Heart left ventricle (tissue), 16 donors: ENCODE data around the gene POT1. TPM values are rescaled to one million over a fixed set of nuclear protein-coding genes. Genes with fewer than 3 reads are reported as not detected.

Experiments used
- ATAC-seq, 4 donors: fragments of 200-7000 bp; cut with Tn5 transposase; one replicate each; pipeline ENCODE4 v1.9.1; 2020 to 2022; ENCODE audit warnings: moderate library complexity in 4 of 4, mild to moderate bottlenecking in 3 of 4, moderate number of reproducible peaks in 1 of 4
- DNase-seq, 5 donors: peaks; one replicate each; pipeline ENCODE4 v3.0.0-alpha.2; 2020
- H3K27ac ChIP-seq, 12 donors: fragments of 200-600 bp; sonication (generic) in 4 of 12; one replicate each; pipeline versions ENCODE4 v1.5.0 to v1.8.0; 2016 to 2022; ENCODE audit warnings: mild to moderate bottlenecking in 2 of 12
- H3K27me3 ChIP-seq, 9 donors: fragments of 200-600 bp; sonication (generic) in 2 of 9; one replicate each; pipeline versions ENCODE4 v1.5.1 to v1.8.0; 2016 to 2022; ENCODE audit warnings: mild to moderate bottlenecking in 3 of 9
- H3K36me3 ChIP-seq, 9 donors: fragments of 200-600 bp; sonication (generic) in 2 of 9; one replicate each; pipeline versions ENCODE4 v1.5.0 to v1.8.0; 2018 to 2022; ENCODE audit warnings: mild to moderate bottlenecking in 2 of 9
- H3K4me1 ChIP-seq, 12 donors: fragments of 200-600 bp; sonication (generic) in 4 of 12; one replicate each; pipeline versions ENCODE4 v1.5.0 to v1.8.0; 2016 to 2022; ENCODE audit warnings: mild to moderate bottlenecking in 3 of 12
- H3K4me3 ChIP-seq, 12 donors: fragments of 200-600 bp; sonication (generic) in 4 of 12; one replicate each; pipeline versions ENCODE4 v1.5.0 to v1.8.0; 2017 to 2022; ENCODE audit warnings: mild to moderate bottlenecking in 9 of 12, moderate library complexity in 4 of 12
- H3K9me3 ChIP-seq, 12 donors: fragments of 200-600 bp; sonication (generic) in 4 of 12; one replicate each; pipeline versions ENCODE4 v1.5.0 to v1.8.0; 2016 to 2022; ENCODE audit warnings: mild to moderate bottlenecking in 1 of 12
- CTCF ChIP-seq, 12 donors: fragments of 200-600 bp; sonication (generic) in 4 of 12; IDR thresholded peaks; one replicate each; pipeline versions ENCODE4 v1.5.0 to v1.8.0; 2018 to 2022; ENCODE audit warnings: antibody characterized with exemption in 12 of 12, mild to moderate bottlenecking in 5 of 12
- POLR2A ChIP-seq, 2 donors: fragments of 450-650 bp; IDR thresholded peaks; one replicate each; pipeline ENCODE4 v1.6.1; 2017; ENCODE audit warnings: antibody characterized with exemption in 2 of 2, mild to moderate bottlenecking in 2 of 2, moderate library complexity in 2 of 2
- WGBS, 4 donors: extraction: QIAGEN DNeasy Blood & Tissue Kit in 2 of 4; methylation state at CpG; one replicate each; pipeline versions ENCODE4 v1.1.5 to v1.1.7; 2013 to 2018; 5-methylcytosine and 5-hydroxymethylcytosine counted together
- intact Hi-C, 10 donors: fragments of 100-400 bp; cut with DNase I; formaldehyde crosslinking; loops; one replicate each; pipeline versions ENCODE4 v1.11.1 to v1.14.2; 2022
- polyA plus RNA-seq, 2 donors: library from polyadenylated mRNA; stranded (reverse); fragments of 200-250 nt; gene quantifications; one replicate each; pipeline ENCODE4 v1.2.3, GENCODE V29; 2013
- total RNA-seq, 9 donors: library from RNA; depleted of rRNA in 2 of 9; stranded (reverse); fragments of >200 nt in 2 of 9; fragmentation: NEBNext Ultra II Directional in 3 of 9; extraction: Animal tissue kit (Norgen Biotek cat#: 25700) in 3 of 9; gene quantifications; one replicate each; pipeline versions ENCODE4 v1.1.0 to v1.2.4, GENCODE V29; 2016 to 2023
- donor health status: ischemic (EF 13 %, LVEDD 7.1; RV severe dilation, severe dysfunction).
- donor health status: healthy with polysubstance abuse.
- donor health status: DM: no; HTN: yes; CAD: no.
- donor health status: DM: no; HTN: no; CAD: no.
- donor health status: ischemic (EF 25% LVEDD 6.9; RV normal size, moderate dysfunction).
- donor health status: ischemic (EF 25% LVEDD 5.7; RV mildly dilated, moderate dysfunction).
- donor health status: healthy.
- donor health status: DM: yes; HTN: yes; CAD: no.
- donor health status: ischemic (EF 35%, LVEDD 5.7; RV mildly dilated, moderate dysfunction).
- donor health status: nonischemic (EF 11% LVEDD 7.7; RV severe dilation, severe dysfunction).
- donor health status: DM: yes; HTN: yes; CAD: no.
- donor health status: PGD.
- donor health status: ischemic (EF 29% LVEDD 5.4; RV normal size, mild dysfunction).
- donor health status: nonischemic (EF 23%, LVEDD 6.1; RV moderate dilation, normal function).

The POT1 gene
- total and polyA plus RNA-seq, 11 donors: 6.4 to 24.1 (median 17.3) TPM

- intact Hi-C loops: no loop called here
- Histone ChIP-seq H3K36me3 (no peaks in the 10 kb centered on the region), H3K27ac (no peak overlapping the region), H3K4me1 (no peaks in the 10 kb centered on the region), H3K27me3 (peaks cover 0 to 17% (median 0%) of the 10 kb centered on the region in 9 donors), H3K9me3 (no peaks in the 10 kb centered on the region), H3K4me3 (no peak overlapping the region)
- WGBS, 4 donors: 82 to 90% (median 88%) methylated on average over 4 of the region's 4 CpGs
- ATAC-seq (no peak), DNase-seq (no peak)
- TF ChIP-seq POLR2A (IDR thresholded peaks at IDR 0.05): no peak
- no peak for TF ChIP-seq CTCF (IDR thresholded peaks at IDR 0.05)
Measured at GRCh38 chr7:124773938-124774337, 155.7 kb downstream of the POT1 start.

- intact Hi-C loops: no loop called here
- H3K36me3 ChIP-seq: no peaks in the 10 kb centered on the region
- peaks cover 0 to 17% (median 0%) of the 10 kb centered on the region in 9 donors for H3K27me3 ChIP-seq
- H3K9me3 ChIP-seq: no peaks in the 10 kb centered on the region
- TF ChIP-seq POLR2A (IDR thresholded peaks at IDR 0.05): no peak
- TF ChIP-seq CTCF (IDR thresholded peaks at IDR 0.05): no peak
- no peak overlapping the region for H3K27ac ChIP-seq
- no peak overlapping the region for H3K4me3 ChIP-seq
- 84 to 86% (median 85%) methylated on average over 3 of the region's 3 CpGs for WGBS, 4 donors
- no peaks in the 10 kb centered on the region for H3K4me1 ChIP-seq
- ATAC-seq (no peak), DNase-seq (no peak)
Measured at GRCh38 chr7:124773339-124773738, 156.3 kb downstream of the POT1 start.

Other genes with a start within 250 kb of the POT1 start
- under 1 TPM in 2 of 9 donors, not detected in 7; 0.25 to 0.48 TPM for gene GPR37, start 164.0 kb downstream of the POT1 start, total RNA-seq
- gene GPR37, start 164.0 kb downstream of the POT1 start, polyA plus RNA-seq: under 1 TPM in 1 of 2 donors, not detected in 1; 0.01 TPM